Activated naive CD4-positive, alpha-beta T cell treated with anti-CD3 and anti-CD28 coated beads, Interleukin-2, amount 50 U/mL, for 72 hours (primary cell): ENCODE results near the gene TCP11. TPM values are rescaled to one million over a fixed set of nuclear protein-coding genes. Genes with fewer than 3 reads are reported as not detected.

Experiments used
- ATAC-seq, 2 donors: fragments of 150-1000 bp; cut with Tn5 transposase; 2 replicates each; pipeline ENCODE4 v1.10.0; 2021; ENCODE audit warnings: mild to moderate bottlenecking in 2 of 2, moderate library complexity in 2 of 2
- DNase-seq, 2 donors: peaks; one replicate each; pipeline ENCODE4 v3.0.0; 2021 to 2022; ENCODE audit warnings: low spot score in 2 of 2
- H3K27ac Mint-ChIP-seq, 2 donors: one replicate each; pipeline ENCODE4 v1.8.0; 2022; ENCODE audit warnings: mild to moderate bottlenecking in 2 of 2, mixed read lengths in 2 of 2
- H3K36me3 Mint-ChIP-seq, 2 donors: one replicate each; pipeline ENCODE4 v1.8.0; 2022; ENCODE audit warnings: mixed read lengths in 2 of 2
- H3K9me3 Mint-ChIP-seq, 2 donors: one replicate each; pipeline ENCODE4 v1.8.0; 2022; ENCODE audit warnings: mixed read lengths in 2 of 2
- total RNA-seq, 2 donors: library from RNA; stranded (reverse); gene quantifications; one replicate each; pipeline ENCODE4 v1.2.3, GENCODE V29; 2022

Gene TCP11
- total RNA-seq, 2 donors from 2014 or later, result not detected

- Mint-ChIP-seq H3K9me3 (no peaks in the 10 kb centered on the region), H3K36me3 (no peaks in the 10 kb centered on the region), H3K27ac (no peak overlapping the region)
- ATAC-seq, result no peak
- no peak for DNase-seq
These were observed 35.3 kb upstream of the TCP11 start for GRCh38 chr6:35176301-35177024.

- ATAC-seq, result no peak
- no peak overlapping the region for H3K27ac Mint-ChIP-seq
- no peak for DNase-seq
- H3K9me3 Mint-ChIP-seq, result peaks cover 3% of the 10 kb centered on the region in 2 donors
- H3K36me3 Mint-ChIP-seq, result no peaks in the 10 kb centered on the region
These were observed 33.4 kb upstream of the TCP11 start for GRCh38 chr6:35174501-35174900.

- ATAC-seq (no peak), DNase-seq (no peak)
- Mint-ChIP-seq H3K9me3 (peaks cover 6% of the 10 kb centered on the region in 2 donors), H3K27ac (no peak overlapping the region), H3K36me3 (no peaks in the 10 kb centered on the region)
These were observed 32.9 kb upstream of the TCP11 start for GRCh38 chr6:35174088-35174434.

GRCh38 chr6:35173427-35174087 lies 32.4 kb upstream of the TCP11 start:
- ATAC-seq (no peak), DNase-seq (no peak)
- Mint-ChIP-seq H3K27ac (no peak overlapping the region), H3K9me3 (peaks cover 6% of the 10 kb centered on the region in 2 donors), H3K36me3 (no peaks in the 10 kb centered on the region)

GRCh38 chr6:35173044-35173426 lies 31.9 kb upstream of the TCP11 start:
- H3K9me3 Mint-ChIP-seq, result peaks cover 6% of the 10 kb centered on the region in 2 donors
- no peak for ATAC-seq
- DNase-seq, result no peak
- H3K36me3 Mint-ChIP-seq, result no peaks in the 10 kb centered on the region
- no peak overlapping the region for H3K27ac Mint-ChIP-seq

GRCh38 chr6:35170891-35171290 lies 29.8 kb upstream of the TCP11 start:
- DNase-seq, result no peak
- Mint-ChIP-seq H3K9me3 (peaks cover 6% of the 10 kb centered on the region in 2 donors), H3K27ac (no peak overlapping the region), H3K36me3 (no peaks in the 10 kb centered on the region)
- ATAC-seq, result no peak

GRCh38 chr6:35170166-35170565 lies 29.0 kb upstream of the TCP11 start:
- Mint-ChIP-seq H3K9me3 (peaks cover 6% of the 10 kb centered on the region in 2 donors), H3K36me3 (no peaks in the 10 kb centered on the region), H3K27ac (no peak overlapping the region)

GRCh38 chr6:35168461-35168861 lies 27.3 kb upstream of the TCP11 start:
- Mint-ChIP-seq H3K27ac (no peak overlapping the region), H3K9me3 (peaks cover 6% of the 10 kb centered on the region in 2 donors), H3K36me3 (no peaks in the 10 kb centered on the region)
- DNase-seq (no peak), ATAC-seq (no peak)

More at GRCh38 chr6:35170166-35170565, 29.0 kb upstream of the TCP11 start:
- ATAC-seq (no peak), DNase-seq (no peak)

- no peak for ATAC-seq
- no peaks in the 10 kb centered on the region for H3K36me3 Mint-ChIP-seq
- no peak overlapping the region for H3K27ac Mint-ChIP-seq
- no peak for DNase-seq
- peaks cover 6% of the 10 kb centered on the region in 2 donors for H3K9me3 Mint-ChIP-seq
These were observed 26.4 kb upstream of the TCP11 start for GRCh38 chr6:35167505-35167904.

GRCh38 chr6:35166520-35166919 lies 25.4 kb upstream of the TCP11 start:
- no peak for ATAC-seq
- no peaks in the 10 kb centered on the region for H3K36me3 Mint-ChIP-seq
- peaks cover 6% of the 10 kb centered on the region in 2 donors for H3K9me3 Mint-ChIP-seq
- no peak overlapping the region for H3K27ac Mint-ChIP-seq
- no peak for DNase-seq

- no peaks in the 10 kb centered on the region for H3K36me3 Mint-ChIP-seq
- H3K27ac Mint-ChIP-seq, result no peak overlapping the region
- DNase-seq, result no peak
- H3K9me3 Mint-ChIP-seq, result peaks cover 6% of the 10 kb centered on the region in 2 donors
- ATAC-seq, result no peak
These were observed 25.0 kb upstream of the TCP11 start for GRCh38 chr6:35166116-35166515.

- Mint-ChIP-seq H3K9me3 (peaks cover 6% of the 10 kb centered on the region in 2 donors), H3K36me3 (no peaks in the 10 kb centered on the region), H3K27ac (no peak overlapping the region)
- ATAC-seq, result no peak
- DNase-seq, result no peak
These were observed 24.5 kb upstream of the TCP11 start for GRCh38 chr6:35165630-35166071.

GRCh38 chr6:35164868-35165267 lies 23.7 kb upstream of the TCP11 start:
- no peak for DNase-seq
- Mint-ChIP-seq H3K36me3 (no peaks in the 10 kb centered on the region), H3K9me3 (peaks cover 6% of the 10 kb centered on the region in 2 donors), H3K27ac (no peak overlapping the region)
- ATAC-seq, result no peak

GRCh38 chr6:35164277-35164676 lies 23.1 kb upstream of the TCP11 start:
- H3K36me3 Mint-ChIP-seq, result no peaks in the 10 kb centered on the region
- no peak for ATAC-seq
- peaks cover under 1% of the 10 kb centered on the region in 2 donors for H3K9me3 Mint-ChIP-seq
- DNase-seq, result no peak
- no peak overlapping the region for H3K27ac Mint-ChIP-seq

- no peak overlapping the region for H3K27ac Mint-ChIP-seq
- no peak for ATAC-seq
These were observed 22.7 kb upstream of the TCP11 start for GRCh38 chr6:35163836-35164235.

GRCh38 chr6:35161776-35162607 lies 20.9 kb upstream of the TCP11 start:
- no peak for ATAC-seq
- no peaks in the 10 kb centered on the region for H3K9me3 Mint-ChIP-seq
- no peak overlapping the region for H3K27ac Mint-ChIP-seq
- no peaks in the 10 kb centered on the region for H3K36me3 Mint-ChIP-seq
- no peak for DNase-seq

More at GRCh38 chr6:35163836-35164235, 22.7 kb upstream of the TCP11 start:
- no peak for DNase-seq
- Mint-ChIP-seq H3K36me3 (no peaks in the 10 kb centered on the region), H3K9me3 (no peaks in the 10 kb centered on the region)

GRCh38 chr6:35161266-35161665 lies 20.1 kb upstream of the TCP11 start:
- ATAC-seq, result no peak
- DNase-seq, result no peak
- H3K9me3 Mint-ChIP-seq, result no peaks in the 10 kb centered on the region
- H3K27ac Mint-ChIP-seq, result no peak overlapping the region
- H3K36me3 Mint-ChIP-seq, result no peaks in the 10 kb centered on the region
